Measurements from ENCODE around the gene HGS.
"Not testable (repeated sequence)": the region's sequence is repeated elsewhere in the genome, so short reads cannot be mapped to it uniquely, and the experiment has no call there.

The HGS gene

DNA sequence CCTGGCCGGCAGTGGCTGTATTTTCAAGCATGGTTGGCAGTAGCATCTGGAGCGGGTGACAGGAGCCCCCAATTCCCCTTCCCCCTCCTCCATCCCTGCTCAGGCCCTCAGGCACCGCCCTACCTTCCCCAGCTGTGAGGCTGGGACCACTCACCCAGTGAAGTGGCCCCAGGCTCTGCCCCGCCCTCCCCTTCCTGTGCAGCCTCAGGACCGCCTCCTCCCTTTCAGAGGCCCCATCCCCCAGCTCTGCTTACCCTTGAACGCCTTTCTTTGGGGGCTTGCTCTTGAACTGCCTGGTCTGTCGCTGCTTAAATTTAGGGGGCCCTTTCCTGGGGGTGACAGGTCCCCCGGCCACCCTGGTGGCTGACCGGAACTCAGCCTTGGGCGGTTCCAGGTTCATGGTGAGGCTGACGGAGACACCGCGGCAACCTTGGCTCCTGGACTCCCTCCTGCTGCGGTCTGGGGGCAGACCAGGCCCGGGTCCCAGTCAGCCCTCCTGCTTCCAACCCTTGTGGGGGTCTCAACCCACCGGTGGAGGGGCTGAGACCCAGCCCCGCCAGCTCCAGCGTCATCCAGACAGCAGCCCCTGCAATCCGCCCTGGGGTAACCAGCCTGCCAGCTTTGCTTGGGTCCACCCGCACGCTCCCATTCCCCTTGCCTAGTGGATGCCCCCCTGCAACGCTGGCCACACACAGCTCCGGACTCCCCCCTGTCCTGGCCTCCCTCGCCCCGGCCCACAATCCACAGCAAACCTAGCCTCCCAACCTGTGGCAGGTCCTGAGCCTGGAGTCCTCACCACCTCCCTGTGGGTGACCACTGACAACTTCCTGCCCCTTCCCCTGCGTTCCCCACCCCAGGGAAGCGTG is 30.7 kb upstream of the HGS start:
- DNase-seq, result peak; percentile 59

GRCh38 chr17:81655378-81656117 is 28.3 kb upstream of the HGS start:
- no peak for DNase-seq

DNA sequence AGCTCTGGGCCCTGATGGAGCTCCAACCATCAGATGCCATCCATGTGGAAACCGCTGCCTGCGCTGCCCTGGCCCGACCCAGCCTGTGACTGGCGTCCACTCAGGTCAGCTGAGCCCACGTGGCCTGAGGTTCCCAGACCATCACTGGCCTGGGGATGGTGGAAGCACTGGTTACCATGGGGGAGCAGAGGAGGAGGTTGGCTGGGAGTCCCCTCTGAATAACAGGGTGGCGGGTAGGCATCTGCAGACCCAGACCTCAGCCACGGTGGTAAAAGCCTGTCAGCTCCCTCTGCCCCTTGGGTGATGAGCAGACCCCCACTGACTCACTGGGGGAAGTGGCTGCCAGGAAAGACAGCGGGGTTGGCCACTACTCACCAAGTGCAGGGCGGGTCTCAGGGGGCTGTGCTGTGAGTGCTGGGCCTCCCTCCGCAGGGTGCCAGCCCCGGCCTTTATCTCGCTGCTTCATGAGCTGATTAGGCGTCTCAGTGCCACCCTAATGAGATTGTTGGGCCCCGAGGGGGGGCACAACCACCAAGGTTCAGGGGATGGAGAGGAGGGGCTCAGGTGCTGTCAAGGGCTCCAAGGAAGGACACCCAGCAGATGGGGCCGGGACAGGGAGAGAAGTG is 27.6 kb upstream of the HGS start, which contains the start of gene PDE6G:
Gene PDE6G (minus strand): TSS at position 425 of the 626 bp plus-strand sequence. CDS start 3,237 bp downstream, outside the sequence.
- no peak for DNase-seq

GRCh38 chr17:81656835-81657234 is 27.0 kb upstream of the HGS start:
- no peak for DNase-seq

GRCh38 chr17:81659038-81659437 is 24.8 kb upstream of the HGS start:
- no peak for DNase-seq

DNA sequence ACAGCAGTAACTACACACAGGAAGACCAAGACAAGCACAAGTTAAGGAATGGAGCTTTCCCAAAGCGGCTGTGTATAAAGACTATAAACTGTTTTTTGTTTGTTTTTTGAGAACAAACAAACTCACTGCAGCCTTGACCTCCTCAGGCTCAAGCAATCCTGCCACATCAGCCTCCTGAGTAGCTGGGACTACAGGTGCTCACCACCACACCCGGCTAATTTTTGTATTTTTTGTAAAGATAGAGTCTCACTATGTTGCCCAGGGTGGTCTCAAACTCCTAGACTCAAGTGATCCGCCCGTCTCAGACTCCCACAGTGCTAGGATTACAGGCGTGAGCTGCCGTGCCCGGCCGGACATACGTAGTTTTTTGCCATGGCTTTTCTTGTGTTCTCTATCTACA is 23.4 kb upstream of the HGS start:
- DNase-seq, result no peak

- DNase-seq, result no peak
Observed at GRCh38 chr17:81662002-81662401, 21.8 kb upstream of the HGS start.

DNA sequence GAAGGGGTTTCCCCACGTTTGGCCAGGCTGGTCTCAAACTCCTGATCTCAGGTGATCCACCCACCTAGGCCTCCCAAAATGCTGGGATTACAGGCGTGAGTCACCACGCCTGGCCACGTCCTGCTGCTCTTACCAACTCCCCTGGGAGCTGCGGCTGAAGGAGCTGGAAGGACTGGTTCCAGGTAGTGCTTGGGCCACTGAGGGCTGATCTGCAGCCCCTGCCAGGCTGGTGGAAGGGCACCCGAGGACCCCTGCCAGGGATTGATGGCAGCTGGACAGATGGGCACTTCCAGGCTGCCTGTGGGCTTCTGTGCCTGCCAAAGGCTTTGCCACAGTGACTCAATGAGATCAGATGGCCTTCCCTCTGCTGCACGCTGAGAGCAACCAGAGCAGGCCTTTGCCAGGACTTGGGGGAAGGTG is 19.8 kb upstream of the HGS start:
- no peak for DNase-seq

- no peak for DNase-seq
Observed at GRCh38 chr17:81665205-81666091, 18.4 kb upstream of the HGS start.

- no peak for DNase-seq
Observed at GRCh38 chr17:81666092-81666341, 17.8 kb upstream of the HGS start.

DNA sequence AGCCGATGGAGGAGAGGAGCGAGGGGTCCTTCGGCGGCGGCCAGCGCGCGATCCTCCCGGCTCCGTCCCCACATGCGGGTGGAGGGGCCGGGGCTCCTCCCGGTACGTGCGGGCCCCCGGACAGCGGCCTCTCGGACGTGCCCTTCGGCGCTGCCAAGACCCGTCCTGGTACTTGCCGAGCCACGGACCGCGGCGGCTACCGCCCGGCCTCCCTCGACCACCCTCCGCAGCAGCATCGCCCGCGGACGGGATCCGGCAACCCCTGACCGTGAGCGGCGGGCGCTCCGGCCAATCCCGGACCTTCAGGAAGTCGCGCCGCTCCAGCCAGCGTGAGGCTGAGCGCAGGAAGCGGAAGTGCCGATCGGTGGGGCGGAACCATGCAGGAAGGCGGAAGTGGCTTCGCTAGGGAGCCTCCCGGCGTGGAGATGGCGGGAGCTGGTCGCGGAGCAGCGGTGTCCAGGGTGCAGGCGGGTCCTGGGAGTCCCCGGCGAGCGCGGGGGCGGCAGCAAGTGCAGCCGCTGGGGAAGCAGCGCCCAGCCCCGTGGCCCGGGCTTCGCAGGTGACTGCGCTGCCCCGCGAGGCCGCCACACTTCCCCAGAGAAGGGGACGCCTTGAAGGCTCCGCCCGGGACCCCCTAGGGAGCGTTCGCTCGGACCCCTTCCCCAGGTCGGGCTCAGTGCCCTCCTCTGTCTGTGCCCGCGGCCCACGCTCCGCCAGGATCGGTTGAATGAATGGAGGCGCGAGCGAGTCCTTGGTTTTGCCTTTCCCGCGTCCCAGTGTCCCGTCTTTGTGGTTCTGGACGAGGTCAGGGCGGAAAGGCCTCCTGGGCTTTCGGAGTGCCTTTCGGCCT is 17.2 kb upstream of the HGS start, which contains the start of the genes CCDC137 and OXLD1:
Gene CCDC137 (plus strand): TSS at position 396 of the 850 bp plus-strand sequence. CDS start 30 bp downstream, at position 426.
Gene OXLD1 (minus strand): TSS at position 264 of the 850 bp plus-strand sequence. CDS start 28 bp downstream, at position 236.
- peak; percentile 93 for DNase-seq

GRCh38 chr17:81667754-81668153 is 16.1 kb upstream of the HGS start:
- DNase-seq, result no peak

- DNase-seq, result no peak
Observed at GRCh38 chr17:81672504-81672903, 11.3 kb upstream of the HGS start.

- no peak for DNase-seq
Observed at GRCh38 chr17:81672954-81673353, 10.9 kb upstream of the HGS start.

DNA sequence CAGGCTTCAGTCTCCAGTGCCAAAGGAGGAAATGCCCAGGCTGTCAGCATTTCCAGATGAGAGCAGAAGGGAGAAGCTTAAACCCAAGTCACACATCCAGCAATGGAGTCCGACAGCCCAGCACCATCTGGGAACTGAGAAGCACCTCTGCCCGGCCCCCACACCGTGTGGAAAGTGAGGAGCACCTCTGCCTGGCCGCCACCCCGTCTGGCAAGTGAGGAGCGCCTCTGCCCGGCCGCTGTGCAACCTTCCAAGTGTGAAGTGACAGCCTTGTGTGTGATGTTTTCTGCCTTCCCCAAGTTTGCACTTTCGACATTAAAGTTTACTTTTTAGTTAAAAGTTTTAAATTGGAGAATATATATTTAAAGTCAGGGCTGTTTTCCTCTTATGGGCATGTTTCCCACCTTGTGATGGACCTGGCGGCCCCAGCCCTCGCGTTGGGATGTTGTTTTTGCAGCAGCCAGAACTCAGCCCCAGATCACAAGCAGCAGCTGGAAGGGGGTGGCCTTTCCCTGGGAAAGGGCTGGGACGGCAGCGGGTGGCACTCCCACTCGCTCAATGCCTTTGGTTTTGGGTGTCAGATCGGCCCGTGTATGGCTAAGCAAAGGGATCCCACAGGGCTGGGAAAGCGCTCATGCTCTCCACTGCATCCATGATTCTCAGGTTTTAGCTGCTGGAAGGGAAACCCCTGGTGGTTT is 10.1 kb upstream of the HGS start:
- no peak for DNase-seq

- not testable (repeated sequence) for DNase-seq
Observed at GRCh38 chr17:81675515-81676221, 8.1 kb upstream of the HGS start.

- no peak for DNase-seq
Observed at GRCh38 chr17:81676906-81677305, 6.9 kb upstream of the HGS start.

- DNase-seq, result no peak
Observed at GRCh38 chr17:81680150-81680549, 3.7 kb upstream of the HGS start.

DNA sequence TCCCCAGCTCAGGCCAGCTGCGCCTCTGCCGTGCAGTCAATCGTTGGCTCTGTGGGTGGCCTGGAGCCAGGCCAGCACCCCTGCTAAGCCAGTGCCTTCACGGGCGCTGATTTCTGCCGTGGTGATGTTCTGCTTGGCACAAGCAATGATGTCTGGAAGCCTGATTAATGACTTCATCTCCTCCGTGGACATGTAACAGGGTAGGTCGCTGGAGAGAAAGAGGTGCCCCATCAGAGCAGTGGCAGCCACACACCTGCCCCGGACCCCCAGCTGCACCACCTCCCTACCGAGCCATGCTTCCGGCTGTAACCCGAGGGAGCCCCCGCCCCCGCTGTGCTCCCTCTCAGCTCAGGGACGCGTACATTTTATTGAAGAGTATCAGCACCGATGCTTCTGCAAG is 2.1 kb upstream of the HGS start:
- no peak for DNase-seq

All from right kidney (tissue), 1 donor.